HG03039 (cell line): ENCODE data around the gene HOXD4.
A peak's percentile ranks its signal among the peaks of the same experiment; 100 is the strongest.

Experiments used
- ATAC-seq: cut with Tn5 transposase; IDR thresholded peaks from one replicate; pipeline ENCODE4 v1.9.1; 2021; ENCODE audit warnings: mild to moderate bottlenecking, moderate library complexity; ENCODE audit not compliant: unreplicated experiment

The HOXD4 gene

DNA sequence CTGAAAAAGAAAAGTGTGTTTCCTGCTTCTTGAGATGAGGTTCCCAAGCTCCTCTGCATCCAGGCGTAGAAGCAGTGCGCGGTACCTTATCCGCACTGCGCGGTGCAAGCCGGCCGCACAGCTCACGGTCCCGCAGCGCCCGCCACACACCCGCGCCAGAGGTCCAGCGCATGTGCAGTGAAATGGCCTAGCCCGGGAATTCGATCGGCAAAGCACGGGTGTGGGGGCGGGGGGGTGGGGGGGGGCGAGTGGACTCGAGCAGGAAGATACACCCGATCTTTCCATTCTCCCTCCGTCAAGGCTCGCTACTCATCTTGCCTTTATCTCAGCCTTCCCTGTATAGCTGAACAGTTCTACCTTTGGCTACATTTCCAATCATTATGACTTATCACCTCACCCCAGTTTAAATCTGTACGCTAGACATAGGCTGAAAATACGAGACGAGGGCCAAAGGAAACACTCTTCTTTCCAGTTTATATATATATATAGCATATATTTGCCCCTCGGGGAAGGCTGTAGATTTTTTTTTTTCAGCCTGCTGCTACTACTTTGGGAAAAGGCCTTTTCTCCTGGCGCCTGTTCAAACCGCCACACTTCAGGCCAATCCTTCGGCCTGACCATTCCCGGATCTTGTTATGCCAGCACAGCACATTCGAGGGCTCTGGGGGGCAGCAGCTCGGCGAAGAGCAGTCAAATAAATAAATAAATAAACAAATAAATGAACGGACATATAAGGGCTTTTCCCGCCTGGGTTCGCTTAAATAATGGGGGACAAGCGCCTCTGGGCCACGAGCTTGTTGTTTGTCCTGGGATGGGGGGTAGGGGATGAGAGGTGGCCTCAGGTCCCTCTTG, 11.5 kb upstream of the HOXD4 start:
- no peak for ATAC-seq

GRCh38 chr2:176140513-176141317, 10.6 kb upstream of the HOXD4 start:
- peak; percentile 83 for ATAC-seq

- ATAC-seq: no peak
Measured at GRCh38 chr2:176142281-176142680, 9.1 kb upstream of the HOXD4 start.

- ATAC-seq: no peak
Measured at GRCh38 chr2:176145085-176145969, 6.0 kb upstream of the HOXD4 start.

GRCh38 chr2:176146101-176146500, 5.2 kb upstream of the HOXD4 start:
- no peak for ATAC-seq

- no peak for ATAC-seq
Measured at GRCh38 chr2:176146645-176147044, 4.7 kb upstream of the HOXD4 start.

GRCh38 chr2:176147210-176147799, 4.0 kb upstream of the HOXD4 start:
- ATAC-seq: no peak

- no peak for ATAC-seq
Measured at GRCh38 chr2:176147800-176148496, 3.4 kb upstream of the HOXD4 start.

- no peak for ATAC-seq
Measured at GRCh38 chr2:176148751-176149421, 2.5 kb upstream of the HOXD4 start.

DNA sequence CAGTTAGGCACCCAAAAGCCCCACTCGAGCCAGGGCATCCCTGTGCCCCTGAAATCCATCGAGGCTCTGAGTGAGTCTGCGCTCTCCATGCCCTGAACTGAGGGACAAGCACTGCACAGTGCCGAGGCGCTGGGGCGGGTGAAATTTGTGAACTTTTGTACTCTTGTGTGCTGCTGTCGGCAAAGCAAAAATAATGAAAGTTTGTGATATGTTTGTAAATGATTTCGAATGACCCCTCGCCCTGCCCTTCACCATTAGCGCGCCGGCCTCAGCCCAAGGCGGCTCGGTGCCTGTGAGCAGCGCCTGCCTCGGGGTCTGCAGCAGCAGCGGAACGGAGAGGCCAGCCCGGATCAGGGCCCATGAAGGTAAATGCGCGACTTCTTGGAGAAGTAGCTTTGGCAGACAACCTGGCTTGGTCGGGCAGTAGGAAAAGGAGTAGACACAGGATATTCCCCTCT, 1.8 kb upstream of the HOXD4 start:
- no peak for ATAC-seq

GRCh38 chr2:176149939-176150583, 1.3 kb upstream of the HOXD4 start:
- no peak for ATAC-seq

DNA sequence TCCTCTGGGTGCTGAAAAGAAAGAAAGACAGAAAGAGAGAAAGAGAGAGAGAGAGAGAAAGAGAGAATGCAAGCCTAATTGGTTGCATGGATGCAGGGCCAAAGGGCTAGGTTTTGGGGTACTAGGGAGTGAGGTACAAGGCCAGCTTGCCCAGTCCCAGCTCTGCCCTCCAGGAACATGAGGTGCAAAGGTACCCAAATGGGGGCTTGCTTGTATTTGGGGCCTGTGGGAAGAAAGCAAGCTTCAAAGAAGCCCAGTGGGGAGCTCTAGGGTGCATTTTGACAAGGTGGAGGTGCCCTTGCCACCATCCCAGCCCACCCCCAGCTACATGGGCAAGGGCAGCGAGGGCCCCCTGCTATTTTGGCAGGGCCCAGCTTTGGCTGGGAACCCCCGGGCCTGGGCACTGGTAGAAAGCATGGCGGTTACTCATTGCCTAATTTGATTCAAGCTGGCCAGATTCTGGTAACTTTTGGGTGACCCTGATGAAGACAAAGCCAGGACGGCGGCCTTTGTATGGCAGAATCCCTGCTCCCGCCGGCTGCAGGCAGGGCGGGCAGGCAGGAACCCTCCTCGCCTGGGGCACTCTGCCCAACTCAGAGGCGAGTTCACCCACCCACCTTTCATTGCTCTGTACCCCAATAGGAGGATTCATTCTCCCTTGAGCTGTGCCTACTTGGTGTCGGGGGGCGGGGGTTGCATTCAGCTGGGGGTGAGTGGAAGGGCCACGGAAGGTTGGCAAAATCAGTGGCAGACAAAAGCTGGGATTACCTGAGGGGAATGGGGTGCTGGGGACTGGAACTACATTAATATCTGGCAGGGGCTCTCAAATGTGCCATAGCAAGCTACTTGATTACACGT, 537 bp upstream of the HOXD4 start:
- no peak for ATAC-seq

DNA sequence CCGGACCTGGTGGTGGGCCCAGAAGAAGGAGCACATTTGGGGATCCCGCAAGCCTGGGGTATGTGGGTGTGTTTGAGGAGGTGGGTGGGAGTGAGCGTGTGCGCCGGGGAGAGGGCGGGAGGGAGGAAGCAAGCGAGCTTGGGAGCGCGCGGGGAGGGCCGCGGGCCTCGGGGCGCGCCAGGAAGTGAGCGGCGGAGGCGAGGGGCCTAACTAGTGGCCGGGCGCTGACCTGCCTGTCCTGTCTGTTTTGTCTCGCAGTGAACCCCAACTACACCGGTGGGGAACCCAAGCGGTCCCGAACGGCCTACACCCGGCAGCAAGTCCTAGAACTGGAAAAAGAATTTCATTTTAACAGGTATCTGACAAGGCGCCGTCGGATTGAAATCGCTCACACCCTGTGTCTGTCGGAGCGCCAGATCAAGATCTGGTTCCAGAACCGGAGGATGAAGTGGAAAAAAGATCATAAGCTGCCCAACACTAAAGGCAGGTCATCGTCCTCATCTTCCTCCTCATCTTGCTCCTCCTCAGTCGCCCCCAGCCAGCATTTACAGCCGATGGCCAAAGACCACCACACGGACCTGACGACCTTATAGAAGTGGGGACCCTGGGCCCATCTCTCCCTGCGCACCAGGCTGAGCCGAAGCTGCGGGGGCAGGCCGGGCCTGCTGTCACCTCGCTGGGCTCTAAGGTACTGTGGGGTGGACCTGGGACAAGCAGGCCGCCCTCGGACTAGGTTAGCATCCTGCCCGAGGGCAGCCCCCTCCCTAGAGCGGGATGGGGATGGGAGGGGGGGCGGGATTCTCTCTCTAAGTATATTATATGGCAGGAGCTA, 1.2 kb downstream of the HOXD4 start:
- no peak for ATAC-seq

GRCh38 chr2:176154576-176155252, 3.4 kb downstream of the HOXD4 start:
- ATAC-seq: no peak

DNA sequence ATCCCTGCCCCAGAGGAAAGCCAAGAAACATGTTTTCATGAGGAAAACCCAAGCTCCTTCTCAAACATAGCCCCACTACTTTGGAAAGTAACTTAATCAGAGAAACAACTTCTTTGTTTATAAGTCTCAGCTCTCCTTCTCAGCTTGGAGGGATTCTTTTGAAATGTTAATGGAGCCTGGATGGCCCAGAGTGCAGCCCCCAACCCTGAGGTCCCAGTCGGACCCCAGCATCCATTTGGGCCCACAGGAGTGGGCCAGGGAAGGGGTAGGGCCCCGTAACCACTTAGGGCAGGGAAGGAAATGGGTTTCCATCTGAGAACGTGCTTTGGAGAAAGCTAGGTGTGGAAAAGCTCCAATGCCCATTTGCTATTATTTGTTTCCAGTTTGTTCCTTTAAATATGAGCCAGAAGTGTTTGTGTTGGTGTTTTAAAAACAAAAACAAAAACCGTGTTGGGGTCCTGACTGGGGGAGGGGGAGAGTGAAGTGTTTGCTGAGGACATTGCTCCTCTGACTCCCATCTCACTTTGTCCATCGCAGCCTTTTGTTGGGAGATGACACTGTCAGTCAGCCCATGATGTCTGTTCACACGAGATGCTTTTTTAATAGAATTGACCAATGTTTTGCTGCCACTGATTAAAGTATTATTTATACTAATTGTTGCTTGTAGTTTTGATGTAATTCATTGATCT, 4.2 kb downstream of the HOXD4 start:
- no peak for ATAC-seq

- no peak for ATAC-seq
Measured at GRCh38 chr2:176156301-176156806, 5.0 kb downstream of the HOXD4 start.
